Esophagus squamous epithelium (tissue), 4 donors: ENCODE measurements around the gene DMRT1.

Source experiments
- POLR2A ChIP-seq, 4 donors: fragments of 450-650 bp; IDR thresholded peaks; one replicate each; pipeline ENCODE4 v1.6.1; 2017; ENCODE audit warnings: antibody characterized with exemption in 4 of 4, mild to moderate bottlenecking in 4 of 4, moderate library complexity in 3 of 4
- TF ChIP-seq, protein P1 (sequence below), 6 experiments: fragments of 450-650 bp in 4 of 6; fragments of 200-600 bp in 2 of 6; sonication (generic) in 2 of 6; IDR thresholded peaks; one replicate each; pipeline ENCODE4 v1.5.1; 2016 to 2019; ENCODE audit warnings: antibody characterized with exemption in 6 of 6, mild to moderate bottlenecking in 4 of 6, moderate library complexity in 4 of 6

DNA sequence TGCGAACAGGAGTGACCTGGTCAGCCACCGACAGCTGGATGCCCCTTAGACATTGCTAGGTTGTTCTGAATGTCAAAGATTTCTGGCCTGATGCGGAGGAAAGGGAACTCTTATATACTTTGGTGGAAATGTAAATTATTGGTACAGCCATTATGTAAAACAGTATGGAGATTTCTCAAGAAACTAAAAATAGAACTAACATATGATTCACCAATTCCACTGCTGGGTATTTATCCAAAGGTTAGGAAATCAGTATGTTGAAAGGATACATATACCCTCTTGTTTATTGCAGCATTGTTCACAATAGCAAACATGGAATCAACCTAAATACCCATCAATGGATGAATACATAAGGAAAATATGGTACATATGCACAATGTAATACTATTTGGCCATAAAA, 166.7 kb downstream of the DMRT1 start:
- TF ChIP-seq, protein P1, sequence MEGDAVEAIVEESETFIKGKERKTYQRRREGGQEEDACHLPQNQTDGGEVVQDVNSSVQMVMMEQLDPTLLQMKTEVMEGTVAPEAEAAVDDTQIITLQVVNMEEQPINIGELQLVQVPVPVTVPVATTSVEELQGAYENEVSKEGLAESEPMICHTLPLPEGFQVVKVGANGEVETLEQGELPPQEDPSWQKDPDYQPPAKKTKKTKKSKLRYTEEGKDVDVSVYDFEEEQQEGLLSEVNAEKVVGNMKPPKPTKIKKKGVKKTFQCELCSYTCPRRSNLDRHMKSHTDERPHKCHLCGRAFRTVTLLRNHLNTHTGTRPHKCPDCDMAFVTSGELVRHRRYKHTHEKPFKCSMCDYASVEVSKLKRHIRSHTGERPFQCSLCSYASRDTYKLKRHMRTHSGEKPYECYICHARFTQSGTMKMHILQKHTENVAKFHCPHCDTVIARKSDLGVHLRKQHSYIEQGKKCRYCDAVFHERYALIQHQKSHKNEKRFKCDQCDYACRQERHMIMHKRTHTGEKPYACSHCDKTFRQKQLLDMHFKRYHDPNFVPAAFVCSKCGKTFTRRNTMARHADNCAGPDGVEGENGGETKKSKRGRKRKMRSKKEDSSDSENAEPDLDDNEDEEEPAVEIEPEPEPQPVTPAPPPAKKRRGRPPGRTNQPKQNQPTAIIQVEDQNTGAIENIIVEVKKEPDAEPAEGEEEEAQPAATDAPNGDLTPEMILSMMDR (IDR thresholded peaks at IDR 0.05), result no peak
- no peak for TF ChIP-seq POLR2A (IDR thresholded peaks at IDR 0.05)
